Measurements from ENCODE around the gene C15orf62. TPM values are rescaled to one million over a fixed set of nuclear protein-coding genes. Genes with fewer than 3 reads are reported as not detected.

The C15orf62 gene
- total RNA-seq, 2 donors from 2014 or later: 0.54 TPM; not detected in 1

DNA sequence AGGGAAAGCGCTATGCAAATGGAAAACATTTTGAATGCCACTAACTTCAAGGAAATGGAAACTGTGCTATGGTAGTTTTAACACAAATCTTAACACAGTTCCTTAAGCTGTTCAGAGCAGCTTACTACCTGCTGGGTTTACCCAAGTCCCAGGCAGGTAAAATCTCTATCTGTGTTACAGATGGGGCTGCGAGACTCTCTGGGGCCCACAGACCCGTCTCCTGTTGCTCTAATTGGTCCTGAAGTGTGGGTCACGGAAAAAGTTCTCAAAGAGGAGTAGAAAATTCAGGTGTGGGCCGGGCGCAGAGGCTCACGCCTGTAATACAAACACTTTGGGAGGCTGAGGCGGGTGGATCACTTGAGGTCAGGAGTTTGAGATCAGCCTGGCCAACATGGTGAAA lies 20.2 kb downstream of the C15orf62 start:
- H3K9me3 ChIP-seq: no peaks in the 10 kb centered on the region
- ATAC-seq (ENCODE audit: insufficient number of reproducible peaks, low FRiP score, low read depth): no peak
- TF ChIP-seq, protein P1, sequence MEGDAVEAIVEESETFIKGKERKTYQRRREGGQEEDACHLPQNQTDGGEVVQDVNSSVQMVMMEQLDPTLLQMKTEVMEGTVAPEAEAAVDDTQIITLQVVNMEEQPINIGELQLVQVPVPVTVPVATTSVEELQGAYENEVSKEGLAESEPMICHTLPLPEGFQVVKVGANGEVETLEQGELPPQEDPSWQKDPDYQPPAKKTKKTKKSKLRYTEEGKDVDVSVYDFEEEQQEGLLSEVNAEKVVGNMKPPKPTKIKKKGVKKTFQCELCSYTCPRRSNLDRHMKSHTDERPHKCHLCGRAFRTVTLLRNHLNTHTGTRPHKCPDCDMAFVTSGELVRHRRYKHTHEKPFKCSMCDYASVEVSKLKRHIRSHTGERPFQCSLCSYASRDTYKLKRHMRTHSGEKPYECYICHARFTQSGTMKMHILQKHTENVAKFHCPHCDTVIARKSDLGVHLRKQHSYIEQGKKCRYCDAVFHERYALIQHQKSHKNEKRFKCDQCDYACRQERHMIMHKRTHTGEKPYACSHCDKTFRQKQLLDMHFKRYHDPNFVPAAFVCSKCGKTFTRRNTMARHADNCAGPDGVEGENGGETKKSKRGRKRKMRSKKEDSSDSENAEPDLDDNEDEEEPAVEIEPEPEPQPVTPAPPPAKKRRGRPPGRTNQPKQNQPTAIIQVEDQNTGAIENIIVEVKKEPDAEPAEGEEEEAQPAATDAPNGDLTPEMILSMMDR (IDR thresholded peaks at IDR 0.05): no peak

DNA sequence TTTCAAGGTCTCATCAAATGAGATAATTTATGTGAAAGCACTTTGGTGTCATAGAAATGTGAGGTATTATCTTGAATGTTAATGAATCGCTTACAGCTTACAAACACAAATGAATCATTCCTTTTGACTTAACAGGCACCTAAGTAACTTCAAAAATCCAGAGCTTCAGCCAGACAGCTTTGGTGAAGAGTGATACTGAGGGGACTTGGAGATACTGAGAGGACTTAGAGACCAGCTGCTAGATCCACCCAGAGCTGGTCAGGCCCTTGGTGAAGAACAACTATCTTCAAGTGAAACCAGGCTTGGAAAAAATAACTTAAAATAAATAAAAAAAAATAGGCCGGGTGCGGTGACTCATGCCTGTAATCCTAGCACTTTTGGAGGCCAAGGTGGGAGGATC lies 20.9 kb downstream of the C15orf62 start:
- H3K27ac ChIP-seq: no peak overlapping the region
- DNase-seq (ENCODE audit: low spot score) (no peak), ATAC-seq (ENCODE audit: insufficient number of reproducible peaks, low FRiP score, low read depth) (no peak)
- H3K27me3 ChIP-seq (replicated peaks; ENCODE audit: insufficient read depth): no peaks in the 10 kb centered on the region
- no peaks in the 10 kb centered on the region for H3K9me3 ChIP-seq
- peaks cover 14 to 15% of the 10 kb centered on the region in 2 donors for H3K4me1 ChIP-seq (ENCODE audit: control insufficient read depth in 1 of 2, low read depth in 2 of 2)
- H3K4me3 ChIP-seq: no peak overlapping the region
- no peaks in the 10 kb centered on the region for H3K36me3 ChIP-seq
- TF ChIP-seq, protein P1 (IDR thresholded peaks at IDR 0.05): no peak

More for the DNA sequence above, 20.2 kb downstream of the C15orf62 start:
- no peak overlapping the region for H3K4me3 ChIP-seq
- H3K36me3 ChIP-seq: no peaks in the 10 kb centered on the region
- no peak overlapping the region for H3K27ac ChIP-seq
- no peak for DNase-seq (ENCODE audit: low spot score)
- peaks cover 14 to 15% of the 10 kb centered on the region in 2 donors for H3K4me1 ChIP-seq (ENCODE audit: control insufficient read depth in 1 of 2, low read depth in 2 of 2)
- no peaks in the 10 kb centered on the region for H3K27me3 ChIP-seq (replicated peaks; ENCODE audit: insufficient read depth)

DNA sequence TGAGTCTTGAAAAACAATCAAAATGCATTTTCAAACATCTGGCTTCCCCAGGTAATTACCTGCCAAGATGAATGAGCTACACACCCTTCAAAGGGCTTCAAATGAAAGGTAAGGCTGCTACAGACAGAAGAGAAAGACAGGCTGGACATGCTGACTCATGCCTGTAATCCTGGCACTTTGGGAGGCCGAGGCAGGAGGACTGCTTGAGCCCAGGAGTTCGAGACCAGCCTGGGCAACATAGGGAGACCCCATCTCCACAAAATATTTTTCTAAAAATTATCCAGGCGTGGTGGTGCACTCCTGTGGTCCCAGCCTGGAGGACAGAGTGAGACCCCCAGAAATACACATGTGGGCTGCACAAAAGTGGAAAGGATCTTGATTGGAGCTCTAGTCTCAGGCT lies 22.6 kb downstream of the C15orf62 start:
- ATAC-seq (ENCODE audit: insufficient number of reproducible peaks, low FRiP score, low read depth) (no peak), DNase-seq (ENCODE audit: low spot score) (no peak)
- no peaks in the 10 kb centered on the region for H3K9me3 ChIP-seq
- H3K27me3 ChIP-seq (replicated peaks; ENCODE audit: insufficient read depth): no peaks in the 10 kb centered on the region
- TF ChIP-seq, protein P1 (IDR thresholded peaks at IDR 0.05): no peak
- no peak overlapping the region for H3K4me3 ChIP-seq
- H3K36me3 ChIP-seq: no peaks in the 10 kb centered on the region
- no peak overlapping the region for H3K27ac ChIP-seq
- H3K4me1 ChIP-seq (ENCODE audit: control insufficient read depth in 1 of 2, low read depth in 2 of 2): peaks cover 10 to 13% of the 10 kb centered on the region in 2 donors

DNA sequence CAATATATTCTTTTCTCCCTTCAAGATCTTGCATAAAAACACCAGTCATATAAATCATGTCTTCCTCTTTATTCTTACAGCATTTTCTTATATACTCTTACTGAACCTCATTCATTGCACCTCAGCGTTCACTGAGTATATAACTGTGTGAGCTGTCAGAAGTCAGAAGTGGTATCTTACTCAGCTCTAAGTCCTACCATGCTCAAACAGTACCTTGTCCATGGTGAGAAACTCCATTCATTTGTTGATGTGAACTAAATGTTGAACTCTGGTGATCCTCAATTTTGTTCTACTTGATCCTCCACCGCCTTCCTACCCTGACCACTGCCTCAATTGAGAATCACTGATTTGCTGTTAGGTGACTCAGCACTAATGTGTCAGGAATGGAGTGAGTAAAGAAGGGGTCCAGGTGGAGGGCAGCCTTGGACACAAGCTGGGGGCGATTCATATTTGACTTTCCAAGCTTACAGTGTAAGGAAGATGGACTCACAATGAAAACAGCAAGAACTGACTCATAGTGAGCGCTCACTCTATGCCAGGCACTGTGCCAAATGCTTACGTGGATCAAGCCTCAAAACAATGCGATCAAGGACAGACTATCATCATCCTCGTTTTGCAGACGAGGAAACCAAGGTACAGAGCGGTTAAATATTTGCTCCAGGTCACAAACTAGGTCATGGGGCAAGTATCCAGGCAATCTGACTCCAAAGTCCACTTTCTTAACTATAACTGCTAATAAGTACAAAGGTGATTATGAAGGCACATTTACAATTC lies 23.6 kb downstream of the C15orf62 start:
- no peaks in the 10 kb centered on the region for H3K27me3 ChIP-seq (replicated peaks; ENCODE audit: insufficient read depth)
- no peak overlapping the region for H3K27ac ChIP-seq
- TF ChIP-seq, protein P1 (IDR thresholded peaks at IDR 0.05): no peak
- no peak overlapping the region for H3K4me3 ChIP-seq
- DNase-seq (ENCODE audit: low spot score) (no peak), ATAC-seq (ENCODE audit: insufficient number of reproducible peaks, low FRiP score, low read depth) (no peak)
- H3K36me3 ChIP-seq: no peaks in the 10 kb centered on the region
- peaks cover 4 to 5% of the 10 kb centered on the region in 2 donors for H3K4me1 ChIP-seq (ENCODE audit: control insufficient read depth in 1 of 2, low read depth in 2 of 2)
- H3K9me3 ChIP-seq: no peaks in the 10 kb centered on the region

DNA sequence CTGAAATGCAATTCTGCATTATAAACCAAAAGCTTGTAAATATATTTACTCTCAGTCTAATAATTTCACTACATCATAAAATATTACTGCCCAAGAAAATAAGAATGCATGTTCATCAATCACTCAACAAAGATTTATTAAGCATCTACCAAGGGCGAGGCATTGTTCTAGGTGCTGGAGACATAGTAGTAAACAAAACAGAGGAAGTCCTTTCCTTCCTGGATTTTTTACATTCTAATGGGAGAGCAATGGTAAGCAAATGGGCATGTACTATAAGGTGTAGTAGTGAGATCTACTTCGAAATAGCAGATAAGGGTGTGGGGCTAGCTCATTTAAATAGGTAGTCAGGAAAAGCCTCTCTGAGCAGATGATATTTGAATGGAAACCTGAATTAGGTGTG lies 26.3 kb downstream of the C15orf62 start:
- H3K9me3 ChIP-seq: no peaks in the 10 kb centered on the region
- peaks cover 0 to 5% of the 10 kb centered on the region in 2 donors for H3K4me1 ChIP-seq (ENCODE audit: control insufficient read depth in 1 of 2, low read depth in 2 of 2)
- no peaks in the 10 kb centered on the region for H3K27me3 ChIP-seq (replicated peaks; ENCODE audit: insufficient read depth)
- no peak overlapping the region for H3K27ac ChIP-seq
- TF ChIP-seq, protein P1 (IDR thresholded peaks at IDR 0.05): no peak
- ATAC-seq (ENCODE audit: insufficient number of reproducible peaks, low FRiP score, low read depth) (no peak), DNase-seq (ENCODE audit: low spot score) (no peak)
- no peaks in the 10 kb centered on the region for H3K36me3 ChIP-seq
- no peak overlapping the region for H3K4me3 ChIP-seq

Data from thoracic aorta (tissue), 2 donors.